ENCODE measurements around the gene PLA2G7.
"Not testable (repeated sequence)": the region's sequence is repeated elsewhere in the genome, so short reads cannot be mapped to it uniquely, and the experiment has no call there.

PLA2G7 gene

DNA sequence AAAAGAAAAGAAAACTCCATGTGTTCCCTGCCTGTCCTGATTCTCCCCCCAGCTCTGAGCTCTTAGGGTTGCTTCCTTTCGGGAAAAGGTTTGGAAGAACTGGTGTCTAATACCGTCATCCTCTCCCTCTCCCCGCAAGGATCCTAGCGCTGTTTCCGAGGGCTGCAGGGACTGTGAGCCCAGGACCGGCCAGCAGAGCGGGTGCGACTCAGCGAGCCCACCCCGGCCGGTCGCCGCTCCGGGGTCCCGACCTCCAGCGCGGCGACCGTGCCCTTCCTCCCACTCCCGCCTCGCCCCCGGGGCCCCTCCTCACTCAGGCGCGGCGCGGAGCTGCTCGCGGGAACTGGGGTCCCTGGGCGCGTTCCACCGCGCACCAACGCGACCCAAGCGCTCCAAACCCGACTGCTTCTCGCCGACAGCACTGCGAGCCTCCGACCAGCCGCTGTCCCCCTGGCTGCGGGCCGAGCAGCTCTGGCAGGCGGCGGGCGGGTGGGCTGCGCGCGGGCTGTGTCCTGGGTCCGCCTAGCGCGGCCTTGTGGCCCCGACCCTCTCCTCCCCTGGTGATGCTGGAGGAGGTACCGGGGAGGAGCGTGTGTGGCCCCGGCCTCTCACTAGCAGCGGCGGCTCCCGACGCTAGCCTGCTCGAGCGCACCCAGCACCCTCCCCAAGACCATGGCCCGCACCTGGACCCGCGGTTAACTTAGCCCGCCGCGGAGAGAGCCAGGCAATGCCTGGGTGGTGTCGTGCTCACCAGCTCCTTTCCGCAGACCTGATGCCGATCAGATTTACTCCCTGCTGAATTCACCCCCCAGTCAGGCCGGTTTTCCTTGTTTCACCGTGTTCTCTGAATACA is at the start of gene PLA2G7:
PLA2G7 (minus strand) TSS at position 509 of the 853 bp plus-strand sequence. CDS start 12,484 bp downstream, outside the sequence.
- DNase-seq: no peak

DNA sequence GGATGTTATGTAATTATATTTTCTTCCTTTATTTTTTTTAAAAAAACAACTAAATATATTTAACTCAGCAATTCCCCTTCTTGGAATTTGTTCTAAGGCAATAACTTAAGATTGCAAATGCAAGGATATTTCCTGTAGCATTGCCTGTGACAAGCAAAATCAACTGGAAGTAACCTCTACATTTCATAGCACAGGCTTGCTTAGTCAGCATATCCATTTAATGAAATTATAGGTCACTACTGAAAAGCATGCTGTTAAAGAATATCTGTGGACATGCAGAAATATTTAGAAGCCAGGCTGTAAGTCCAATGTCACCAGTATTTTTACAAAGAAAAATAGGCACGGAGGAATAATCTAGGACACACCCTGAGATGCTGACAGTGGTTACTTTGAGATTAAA is 49.4 kb upstream of the PLA2G7 start:
- no peak for DNase-seq

DNA sequence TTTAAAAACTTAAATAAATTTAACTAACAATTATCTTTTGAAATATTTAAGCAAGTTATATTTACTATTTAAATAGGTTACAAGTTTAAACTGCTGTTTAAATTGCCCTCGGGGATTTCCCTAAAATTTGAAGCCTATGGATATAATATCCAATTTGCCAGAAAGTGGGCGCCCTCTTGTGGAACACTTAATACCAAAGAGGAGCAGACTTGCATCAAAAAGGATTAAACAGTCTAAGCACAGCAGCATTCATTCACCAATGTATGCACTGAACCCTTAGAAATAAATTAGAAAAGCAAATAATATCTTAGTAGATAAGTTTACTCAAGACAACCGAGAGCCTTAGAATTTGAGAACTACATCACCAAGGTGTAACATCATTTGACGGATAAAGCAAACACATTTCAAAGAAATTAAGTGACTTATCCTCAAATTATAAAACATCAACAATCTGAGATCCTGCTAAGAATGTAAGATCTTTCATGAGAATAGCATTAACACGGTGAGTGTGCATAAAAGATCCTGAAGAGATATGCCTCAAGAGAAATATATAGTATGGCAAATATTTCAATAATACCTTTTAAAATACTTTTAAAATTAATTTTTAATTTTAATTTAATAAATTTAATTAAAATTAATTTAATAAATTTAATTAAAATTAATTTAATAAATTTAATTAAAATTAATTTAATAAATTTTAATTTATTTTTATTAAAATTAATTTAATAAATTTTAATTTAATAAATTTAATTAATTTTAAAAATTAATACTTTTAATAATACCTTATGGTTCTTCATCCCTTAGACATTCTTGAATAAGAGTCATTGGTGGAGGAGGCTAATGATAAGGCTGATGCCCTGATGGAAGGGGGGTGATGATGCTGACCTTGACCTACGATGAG is 46.6 kb upstream of the PLA2G7 start:
- DNase-seq: peak; percentile 18

DNA sequence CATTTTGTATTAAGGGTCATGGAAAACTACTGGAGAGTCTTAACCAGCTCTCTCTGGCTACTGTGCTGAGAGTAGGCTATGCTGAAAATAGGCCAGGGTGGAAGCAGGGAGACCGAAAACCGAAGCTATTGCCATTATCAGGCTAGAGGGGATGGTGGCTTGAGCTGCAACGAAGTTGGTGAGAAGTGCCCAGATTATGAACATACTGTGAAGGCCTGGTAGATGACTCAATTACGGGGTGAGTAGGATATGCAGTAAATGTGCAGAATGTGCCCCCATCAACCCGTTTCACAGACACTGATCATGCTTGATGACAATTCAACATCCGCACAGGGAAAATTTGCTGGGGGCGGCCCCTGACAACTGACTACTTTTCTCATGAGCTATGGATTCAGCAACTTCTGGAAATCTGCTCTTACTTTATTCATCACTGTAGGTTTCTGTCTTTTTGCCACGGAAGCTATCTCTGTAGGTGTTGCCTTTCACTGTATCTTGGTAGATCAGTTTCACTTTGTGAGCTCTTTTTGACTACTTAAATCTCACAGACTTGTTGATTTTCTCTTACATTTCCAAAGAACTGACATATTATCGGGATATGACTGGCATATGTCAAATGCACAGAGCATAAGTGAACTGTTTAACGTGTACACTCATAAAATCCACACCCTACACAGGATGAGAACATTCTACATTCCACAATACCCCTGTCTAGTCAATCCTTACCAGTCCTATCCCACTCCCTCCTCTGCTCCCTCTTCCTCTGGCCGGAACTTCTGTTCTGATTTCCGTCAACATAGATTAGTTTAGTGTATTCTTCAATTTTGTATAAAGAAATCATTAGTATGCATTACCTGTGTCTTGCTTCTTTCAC is 42.5 kb upstream of the PLA2G7 start:
- DNase-seq: no peak

DNA sequence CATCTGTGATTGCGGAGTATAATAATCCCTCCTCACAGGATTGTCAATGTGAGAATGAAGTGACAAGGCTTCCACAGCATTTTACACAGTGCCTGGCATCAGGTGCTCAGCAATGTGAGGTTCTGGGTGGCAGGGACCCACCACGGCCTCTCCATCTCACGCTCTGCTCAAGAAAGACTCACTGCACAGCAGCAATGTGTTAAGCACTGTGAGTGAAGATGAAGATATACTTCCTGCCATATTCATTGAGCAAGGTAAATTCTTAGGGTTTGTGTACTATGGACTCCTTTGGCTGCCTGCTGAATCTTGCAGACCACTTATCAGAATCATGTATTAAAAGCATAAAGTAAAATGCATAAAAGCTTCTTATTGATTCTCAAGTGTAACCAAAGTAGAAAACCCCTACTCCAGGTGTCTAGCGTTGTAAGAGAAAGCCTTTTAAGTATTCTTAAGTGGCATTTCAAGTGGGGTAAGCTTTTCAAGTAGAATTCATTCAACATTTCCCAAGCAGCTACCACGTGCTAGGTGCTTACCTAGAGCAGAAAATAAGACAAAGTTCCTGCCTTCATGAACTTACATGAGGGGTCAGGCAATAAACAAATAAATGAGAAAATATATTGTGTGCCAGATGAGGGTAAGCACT is 41.0 kb upstream of the PLA2G7 start:
- DNase-seq: no peak

DNA sequence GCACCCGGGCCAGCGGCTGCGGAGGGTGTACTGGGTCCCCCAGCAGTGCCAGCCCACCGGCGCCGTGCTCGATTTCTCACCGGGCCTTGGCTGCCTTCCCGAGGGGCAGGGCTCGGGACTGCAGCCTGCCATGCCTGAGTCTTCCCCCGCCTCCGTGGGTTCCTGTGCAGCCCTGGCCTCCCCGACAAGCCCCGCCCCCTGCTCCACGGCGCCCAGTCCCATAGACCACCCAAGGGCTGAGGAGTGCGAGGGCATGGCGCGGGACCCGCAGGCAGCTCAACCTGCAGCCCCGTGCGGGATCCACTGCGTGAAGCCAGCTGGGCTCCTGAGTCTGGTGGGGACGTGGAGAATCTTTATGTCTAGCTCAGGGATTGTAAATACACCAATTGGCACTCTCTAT is 39.6 kb upstream of the PLA2G7 start:
- DNase-seq: not testable (repeated sequence)

DNA sequence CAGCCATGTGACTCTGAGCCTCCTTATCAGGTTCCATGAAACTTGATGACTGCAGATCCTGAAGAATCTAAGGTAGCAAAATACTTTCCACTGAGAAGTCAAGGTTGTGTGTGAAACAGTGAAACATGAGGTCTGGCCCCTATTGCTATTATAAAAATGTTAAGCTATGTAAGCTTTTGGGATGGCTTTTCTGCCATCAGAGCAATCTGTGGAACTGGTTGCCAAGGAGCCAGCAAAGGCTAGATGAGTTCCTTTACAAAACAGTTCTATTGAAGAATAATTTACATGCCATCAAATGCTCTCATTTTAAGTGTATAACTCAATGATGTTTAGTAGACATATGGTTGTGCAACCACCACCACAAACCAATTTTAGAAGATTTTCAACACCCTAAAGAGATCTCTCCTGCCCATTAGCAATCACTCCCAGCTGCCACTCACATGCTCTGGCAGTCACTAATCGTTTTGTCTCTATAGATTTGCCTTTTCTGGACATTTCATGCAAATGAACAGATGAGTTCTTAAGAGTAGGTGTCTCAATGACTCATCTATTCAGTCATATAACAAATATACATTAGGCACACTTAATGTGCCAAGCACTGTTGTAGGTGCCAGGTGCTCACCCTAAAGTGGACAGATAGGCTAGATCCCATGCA is 38.2 kb upstream of the PLA2G7 start:
- no peak for DNase-seq

DNA sequence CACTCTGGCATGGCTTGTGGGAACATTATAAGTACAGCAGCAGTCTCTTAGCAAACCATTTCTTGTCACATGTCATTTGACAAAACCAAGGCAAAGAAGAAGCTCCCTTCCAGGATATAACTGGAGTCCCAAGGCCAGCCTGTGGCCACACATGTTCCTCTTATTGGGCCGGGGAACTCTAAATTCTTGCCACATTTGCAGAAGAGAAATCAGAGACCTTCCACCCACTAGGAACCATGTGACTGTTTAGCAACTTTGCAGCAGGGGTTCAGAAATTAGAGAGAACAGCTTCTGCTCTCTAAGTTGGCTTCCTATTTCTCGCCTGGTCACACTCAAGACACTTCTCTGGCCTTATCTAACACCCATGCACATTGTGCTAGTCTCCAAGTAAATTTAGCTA is 37.6 kb upstream of the PLA2G7 start:
- DNase-seq: peak; percentile 26

DNA sequence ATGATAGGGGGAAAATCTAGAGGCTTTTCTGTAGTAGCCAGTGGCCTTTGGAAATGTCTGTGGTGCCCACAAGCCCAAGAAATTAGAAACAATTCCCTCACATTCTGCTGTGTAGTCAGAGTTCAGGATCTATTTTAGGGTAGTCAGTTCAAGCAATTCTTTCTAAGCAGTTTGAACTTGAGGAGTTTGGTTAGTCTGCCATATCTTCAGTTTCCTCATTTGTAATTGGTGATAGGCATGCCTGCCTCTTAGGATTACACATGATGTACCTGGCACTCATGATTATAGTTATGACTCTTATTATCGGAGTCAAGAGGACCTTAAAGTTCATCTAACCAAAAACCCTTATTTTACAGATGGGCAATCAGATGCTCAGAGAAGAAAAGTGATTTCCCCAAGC is 36.8 kb upstream of the PLA2G7 start:
- no peak for DNase-seq

DNA sequence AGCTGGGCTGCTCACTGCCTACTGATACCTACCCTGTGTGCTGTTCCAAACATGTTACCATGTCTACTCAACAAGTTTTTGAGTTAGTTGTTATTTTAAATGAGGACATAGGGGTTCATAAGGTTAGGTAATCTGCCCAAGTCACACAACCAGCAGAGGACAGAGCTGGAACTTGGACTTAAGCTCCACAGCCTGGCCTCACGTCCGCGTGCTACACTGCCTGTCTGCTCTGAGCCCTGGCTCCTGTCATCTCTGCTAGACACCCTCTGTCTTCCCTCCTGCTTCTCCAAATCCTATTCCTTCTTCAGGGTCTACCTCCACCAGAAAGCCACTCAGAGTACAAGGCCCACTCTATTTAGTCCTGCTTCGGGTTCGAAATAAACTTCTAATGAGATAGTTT is 29.8 kb upstream of the PLA2G7 start:
- DNase-seq: no peak

DNA sequence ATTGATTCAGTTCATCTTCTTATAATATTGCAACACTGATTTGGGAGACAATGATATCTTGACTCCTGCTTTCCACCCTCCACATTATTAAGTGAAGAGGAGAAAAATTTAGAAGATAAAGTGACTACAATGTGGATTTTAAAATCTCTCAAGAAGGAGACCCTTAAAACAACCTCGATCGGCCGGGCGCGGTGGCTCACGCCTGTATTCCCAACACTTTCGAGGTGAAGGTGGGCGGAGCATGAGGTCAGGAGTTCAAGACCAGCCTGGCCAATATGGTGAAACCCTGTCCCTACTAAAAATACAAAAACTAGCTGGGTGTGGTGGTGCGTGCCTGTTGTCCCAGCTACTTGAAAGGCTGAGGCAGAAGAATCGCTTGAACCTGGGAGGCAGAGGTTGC is 29.1 kb upstream of the PLA2G7 start:
- not testable (repeated sequence) for DNase-seq

DNA sequence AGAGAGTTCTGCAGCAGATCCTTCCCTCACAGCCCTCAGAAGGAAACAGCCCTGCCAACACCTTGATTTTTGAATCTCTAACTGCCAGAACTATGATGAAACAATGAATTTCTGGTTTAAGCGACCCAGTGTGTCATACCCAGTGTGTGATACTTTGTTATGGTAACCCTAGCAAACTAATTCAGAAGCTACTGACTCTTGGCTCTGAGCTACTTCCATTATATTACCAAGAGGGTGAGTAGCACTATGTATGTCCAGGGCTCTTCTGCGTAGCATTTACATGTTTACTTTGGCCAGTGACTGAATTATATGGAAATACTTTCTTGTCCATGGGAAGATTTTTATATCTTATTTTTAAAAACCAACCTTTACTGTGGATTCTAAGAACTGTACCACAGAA is 28.3 kb upstream of the PLA2G7 start:
- no peak for DNase-seq

DNA sequence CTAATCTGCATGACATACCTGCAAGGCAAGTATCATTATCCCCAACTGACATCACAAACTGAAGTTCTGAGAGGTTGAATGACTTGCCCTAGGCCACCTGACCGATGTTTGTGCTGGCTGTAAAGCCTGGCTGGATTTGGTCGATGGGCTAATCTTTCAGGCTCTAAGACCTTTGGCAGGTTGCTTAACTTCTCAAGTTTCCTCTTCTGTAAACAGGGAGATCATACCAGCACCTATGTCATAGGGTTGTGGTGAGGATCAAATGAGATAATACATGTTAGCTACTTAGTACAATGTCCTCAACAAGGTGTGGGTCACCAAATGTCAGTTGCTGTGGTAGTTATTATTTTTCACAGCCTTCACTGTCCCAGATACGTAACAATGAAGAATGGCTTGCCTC is 25.8 kb upstream of the PLA2G7 start:
- no peak for DNase-seq

DNA sequence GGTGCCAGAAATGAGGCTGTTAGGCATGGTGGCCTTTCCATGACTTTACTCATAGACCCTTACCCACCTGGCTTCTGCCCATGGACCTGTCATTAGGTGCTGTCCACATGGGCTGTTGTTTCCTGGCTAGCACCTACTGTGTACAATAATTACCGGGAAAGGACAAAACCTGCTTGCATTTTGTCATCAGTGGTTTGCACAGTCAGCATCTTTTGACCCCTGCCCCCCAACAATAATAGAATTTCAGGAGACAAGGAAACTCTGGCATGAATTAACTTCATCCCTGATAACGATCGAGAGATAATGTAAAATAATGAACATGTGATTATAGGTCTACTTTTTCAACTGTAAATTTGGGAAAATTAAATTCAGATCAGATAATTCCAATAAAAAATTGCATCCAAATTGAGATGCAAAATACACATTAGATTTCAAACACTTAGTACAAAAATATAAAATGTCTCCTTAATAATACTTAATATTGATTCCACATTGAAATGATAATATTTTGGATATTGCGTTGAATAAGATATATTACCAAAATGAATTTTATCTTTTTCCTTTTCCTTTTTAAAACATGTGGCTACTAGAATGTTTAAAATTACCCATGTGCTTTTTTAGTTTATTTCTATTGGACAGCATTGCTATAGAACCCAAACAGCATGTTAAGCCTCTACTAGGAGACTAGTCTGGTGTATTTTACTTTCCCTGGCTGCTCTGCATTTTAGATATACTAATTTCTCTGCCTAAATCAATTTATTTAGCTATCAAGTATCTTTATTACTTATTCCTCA is 24.0 kb upstream of the PLA2G7 start:
- no peak for DNase-seq

DNA sequence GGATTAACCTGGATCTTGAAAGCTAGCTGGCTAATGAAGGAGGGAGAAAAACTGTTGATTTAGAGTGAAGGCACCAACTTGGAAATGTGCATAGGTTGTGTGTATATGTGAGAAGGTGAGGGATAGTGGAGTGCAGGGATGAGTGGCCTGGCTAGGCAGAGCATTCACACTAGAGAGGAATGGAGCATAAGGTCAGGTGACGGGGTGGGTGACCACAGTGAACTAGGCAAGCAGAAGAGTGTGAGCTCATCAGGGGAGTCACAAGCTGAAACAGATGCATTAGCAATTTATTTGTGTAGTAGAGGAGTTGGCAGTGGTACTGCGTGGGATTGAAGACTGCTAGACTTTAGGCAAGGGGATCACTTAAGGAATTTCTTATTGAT is 22.0 kb upstream of the PLA2G7 start:
- DNase-seq: no peak

DNA sequence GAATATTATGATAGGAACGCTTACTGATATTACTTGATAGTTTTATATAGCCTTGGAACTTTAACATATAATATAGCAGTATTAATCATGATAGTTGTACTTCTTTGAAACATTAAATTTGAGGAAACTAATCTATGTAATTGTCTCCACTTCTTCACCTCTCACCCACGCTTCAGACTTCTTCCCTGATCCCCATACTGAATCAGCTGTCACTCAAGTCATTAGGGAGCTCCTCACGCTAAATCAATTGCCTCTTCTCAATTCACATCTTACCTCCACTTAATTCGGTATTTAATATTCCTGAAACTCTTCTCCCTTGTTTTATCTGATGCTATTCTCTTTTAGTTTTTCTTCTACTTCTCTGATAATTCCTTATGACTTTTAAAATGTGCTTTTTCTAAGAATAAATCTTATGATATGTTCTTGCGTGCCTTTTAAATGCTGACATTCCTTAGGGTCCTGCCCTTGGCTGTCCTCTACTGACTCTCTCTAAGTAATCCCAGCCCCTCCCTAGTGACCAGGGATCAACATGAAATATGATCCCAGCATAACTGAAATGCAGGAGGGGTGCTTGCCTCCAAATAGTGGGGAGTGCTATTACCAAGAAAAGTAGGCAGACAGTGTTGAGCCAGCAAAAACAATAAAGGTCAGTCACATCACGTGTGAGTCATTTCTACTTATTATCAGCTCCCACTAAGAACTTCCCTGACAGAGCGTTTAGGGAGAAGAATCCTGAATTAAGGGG is 21.5 kb upstream of the PLA2G7 start:
- DNase-seq: no peak

DNA sequence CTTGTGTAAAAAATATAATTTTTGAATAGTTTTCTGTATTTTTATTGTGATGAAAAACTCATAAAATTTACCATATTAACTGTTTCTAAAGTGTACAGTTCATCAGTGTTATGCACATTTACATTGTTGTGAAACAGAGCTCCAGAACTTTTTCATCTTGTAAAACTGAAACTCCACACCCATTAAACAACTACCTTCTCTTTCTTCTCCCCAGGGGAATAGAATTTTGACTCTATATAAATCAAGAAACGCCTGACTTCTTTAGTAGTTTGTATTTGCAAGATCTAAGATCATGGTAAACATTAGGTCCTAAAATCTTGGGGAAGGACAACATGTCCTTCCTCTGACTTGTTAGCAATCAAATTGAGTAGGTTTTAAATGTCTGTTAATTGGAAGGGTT is 20.7 kb upstream of the PLA2G7 start:
- DNase-seq: no peak

DNA sequence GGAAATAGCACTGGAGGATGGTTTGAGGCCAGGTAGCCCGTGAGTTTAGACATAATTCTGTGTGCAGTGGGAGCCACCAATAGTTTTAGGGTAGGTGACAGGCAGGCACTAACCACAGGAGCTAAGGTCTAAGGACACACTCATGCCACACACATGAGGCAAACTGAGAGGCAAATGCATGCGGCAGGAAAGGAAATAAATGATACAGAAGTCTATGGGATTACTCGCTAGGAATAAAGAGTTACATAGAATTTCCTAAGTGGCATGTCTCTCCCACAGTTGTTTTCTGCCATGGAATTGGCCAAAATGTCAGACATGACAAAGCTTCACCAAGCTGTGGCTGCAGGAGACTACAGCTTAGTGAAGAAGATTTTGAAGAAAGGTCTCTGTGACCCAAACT is 16.5 kb upstream of the PLA2G7 start:
- DNase-seq: no peak

DNA sequence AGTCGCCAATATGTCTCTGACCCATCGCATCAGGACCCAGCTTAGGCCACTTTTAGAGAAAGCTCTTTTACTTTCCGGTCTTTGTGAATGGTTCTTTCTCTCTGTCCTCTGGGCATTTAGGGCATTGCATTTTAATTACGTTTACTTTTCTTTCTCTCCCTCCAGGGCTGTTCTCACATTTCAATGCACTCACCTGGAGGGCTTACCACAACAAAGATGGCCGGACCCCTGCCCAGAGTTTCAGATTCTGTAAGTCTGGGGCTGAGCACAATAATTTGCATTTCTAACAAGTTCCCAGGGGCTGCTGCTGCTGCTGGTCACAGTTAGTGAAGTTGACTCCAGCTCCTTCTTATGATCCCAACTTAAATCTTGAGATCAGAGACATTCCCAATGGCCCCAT is 14.6 kb upstream of the PLA2G7 start:
- DNase-seq: no peak

DNA sequence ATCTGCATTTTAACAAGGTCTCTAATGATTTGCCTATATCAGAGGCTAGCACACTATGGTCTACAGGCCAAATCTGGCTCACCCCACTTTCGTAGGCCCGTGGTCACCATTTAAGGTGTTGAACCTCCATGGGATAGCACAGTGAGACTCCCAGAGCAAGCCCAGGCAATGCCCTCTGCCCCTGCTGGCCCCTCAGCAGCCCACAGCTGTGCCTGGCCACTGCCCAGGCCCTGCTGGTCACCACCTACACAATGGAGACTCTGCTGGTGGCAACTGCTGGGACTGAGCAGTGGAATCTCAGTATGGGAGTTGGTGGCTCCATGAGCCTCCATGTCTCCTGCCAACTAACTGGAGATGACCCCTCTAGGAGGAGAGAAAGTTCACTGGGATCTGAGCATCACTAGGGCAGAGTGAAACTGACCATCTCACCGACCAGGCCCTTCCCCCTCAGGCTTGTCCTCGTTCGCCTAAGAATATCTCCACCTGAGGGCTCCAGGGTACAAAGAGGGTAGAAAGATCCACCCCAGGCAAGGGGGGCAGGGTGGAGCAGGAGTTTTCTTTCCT is 13.8 kb upstream of the PLA2G7 start:
- DNase-seq: no peak
